ENCODE results near the gene PRKAG2.

PRKAG2 gene

GRCh38 chr7:151731022-151731441 is 145.9 kb downstream of the PRKAG2 start:
- TF ChIP-seq ZBTB7A (IDR thresholded peaks at IDR 0.05; ENCODE audit: low read depth) (no peak), TCF12 (IDR thresholded peaks at IDR 0.05; ENCODE audit: low read depth) (no peak), CREB1 (IDR thresholded peaks at IDR 0.05; ENCODE audit: low read depth) (no peak), EP300 (IDR thresholded peaks at IDR 0.05; ENCODE audit: borderline replicate concordance) (no peak), RAD21 (IDR thresholded peaks at IDR 0.05; ENCODE audit: low read depth) (no peak), TEAD4 (IDR thresholded peaks at IDR 0.05) (no peak), FOXM1 (IDR thresholded peaks at IDR 0.05; ENCODE audit: borderline replicate concordance, low read depth) (no peak), CEBPB (IDR thresholded peaks at IDR 0.05) (no peak)

GRCh38 chr7:151730591-151730990 is 146.3 kb downstream of the PRKAG2 start:
- no peak for TF ChIP-seq MAX (IDR thresholded peaks at IDR 0.05)
- TF ChIP-seq TAF1 (IDR thresholded peaks at IDR 0.05; ENCODE audit: low read depth): no peak
- no peak for TF ChIP-seq TCF12 (IDR thresholded peaks at IDR 0.05; ENCODE audit: low read depth)
- TF ChIP-seq TEAD4 (IDR thresholded peaks at IDR 0.05): no peak
- no peak for TF ChIP-seq RAD21 (IDR thresholded peaks at IDR 0.05; ENCODE audit: low read depth)
- no peak for TF ChIP-seq FOXM1 (IDR thresholded peaks at IDR 0.05; ENCODE audit: borderline replicate concordance, low read depth)
- TF ChIP-seq USF1 (IDR thresholded peaks at IDR 0.05): no peak
- TF ChIP-seq REST (IDR thresholded peaks at IDR 0.05; ENCODE audit: low read depth): no peak
- no peak for TF ChIP-seq YY1 (IDR thresholded peaks at IDR 0.05; ENCODE audit: low read depth)
- no peak for TF ChIP-seq EGR1 (IDR thresholded peaks at IDR 0.05)
- TF ChIP-seq NFIC (IDR thresholded peaks at IDR 0.05): no peak
- no peak for TF ChIP-seq EP300 (IDR thresholded peaks at IDR 0.05; ENCODE audit: borderline replicate concordance)
- no peak for TF ChIP-seq ZBTB7A (IDR thresholded peaks at IDR 0.05; ENCODE audit: low read depth)
- TF ChIP-seq CREB1 (IDR thresholded peaks at IDR 0.05; ENCODE audit: low read depth): no peak
- no peak for TF ChIP-seq CEBPB (IDR thresholded peaks at IDR 0.05)

GRCh38 chr7:151729521-151729921 is 147.4 kb downstream of the PRKAG2 start:
- TF ChIP-seq YY1 (IDR thresholded peaks at IDR 0.05; ENCODE audit: low read depth): no peak
- no peak for TF ChIP-seq ZBTB7A (IDR thresholded peaks at IDR 0.05; ENCODE audit: low read depth)
- TF ChIP-seq CEBPB (IDR thresholded peaks at IDR 0.05): no peak
- TF ChIP-seq TAF1 (IDR thresholded peaks at IDR 0.05; ENCODE audit: low read depth): no peak
- no peak for TF ChIP-seq MAX (IDR thresholded peaks at IDR 0.05)
- no peak for TF ChIP-seq EGR1 (IDR thresholded peaks at IDR 0.05)
- no peak for TF ChIP-seq NFIC (IDR thresholded peaks at IDR 0.05)
- TF ChIP-seq REST (IDR thresholded peaks at IDR 0.05; ENCODE audit: low read depth): no peak
- no peak for TF ChIP-seq CREB1 (IDR thresholded peaks at IDR 0.05; ENCODE audit: low read depth)

GRCh38 chr7:151728746-151729145 is 148.2 kb downstream of the PRKAG2 start:
- TF ChIP-seq TAF1 (IDR thresholded peaks at IDR 0.05; ENCODE audit: low read depth) (no peak), FOXM1 (IDR thresholded peaks at IDR 0.05; ENCODE audit: borderline replicate concordance, low read depth) (no peak), TCF12 (IDR thresholded peaks at IDR 0.05; ENCODE audit: low read depth) (no peak), REST (IDR thresholded peaks at IDR 0.05; ENCODE audit: low read depth) (no peak), EP300 (IDR thresholded peaks at IDR 0.05; ENCODE audit: borderline replicate concordance) (no peak), TEAD4 (IDR thresholded peaks at IDR 0.05) (no peak), NFIC (IDR thresholded peaks at IDR 0.05) (no peak)

GRCh38 chr7:151728286-151728660 is 148.6 kb downstream of the PRKAG2 start:
- no peak for TF ChIP-seq ZBTB7A (IDR thresholded peaks at IDR 0.05; ENCODE audit: low read depth)
- no peak for TF ChIP-seq TAF1 (IDR thresholded peaks at IDR 0.05; ENCODE audit: low read depth)
- no peak for TF ChIP-seq YY1 (IDR thresholded peaks at IDR 0.05; ENCODE audit: low read depth)
- TF ChIP-seq EP300 (IDR thresholded peaks at IDR 0.05; ENCODE audit: borderline replicate concordance): no peak
- TF ChIP-seq MAX (IDR thresholded peaks at IDR 0.05): no peak
